HepG2 (cell line): ENCODE data around the gene PRMT7. TPM values are rescaled to one million over a fixed set of nuclear protein-coding genes. Genes with fewer than 3 reads are reported as not detected.

Experiments used
- AGO1 ChIP-seq: fragments of 200-400 bp; formaldehyde crosslinking; IDR thresholded peaks from 2 replicates; pipeline ENCODE4 v1.6.1; 2017; ENCODE audit warnings: mild to moderate bottlenecking, low read depth, low read length, moderate library complexity; ENCODE audit not compliant: poor library complexity, severe bottlenecking
- FOXA1 ChIP-seq, 2 experiments: fragments of 450-650 bp in 1 of 2; sonication (generic) in 1 of 2; formaldehyde crosslinking in 1 of 2; IDR thresholded peaks; 2 replicates each; pipeline versions ENCODE4 v1.4.0 to v1.6.1; 2016 to 2020; ENCODE audit warnings: missing genetic modification reagents in 1 of 2
- FOXC1 ChIP-seq: sonication (generic); formaldehyde crosslinking; IDR thresholded peaks from 2 replicates; pipeline ENCODE4 v1.8.0; 2022; ENCODE audit warnings: mild to moderate bottlenecking, missing genetic modification reagents, borderline replicate concordance
- GABPA ChIP-seq, 2 experiments: IDR thresholded peaks; 2 replicates each; pipeline ENCODE4 v1.6.1; 2011 to 2016; ENCODE audit warnings: low read depth in 2 of 2, low read length in 1 of 2, missing biosample characterization in 1 of 2, missing genetic modification characterization in 1 of 2
- HCFC1 ChIP-seq: fragments of 150-350 bp; IDR thresholded peaks from 2 replicates; pipeline ENCODE4 v1.6.1; 2014; ENCODE audit warnings: low read depth, low read length
- MBD4 ChIP-seq: IDR thresholded peaks from 2 replicates; pipeline ENCODE4 v1.6.1; 2012; ENCODE audit warnings: low read length, inconsistent platforms, borderline replicate concordance
- NR3C1 ChIP-seq: sonication (generic); formaldehyde crosslinking; IDR thresholded peaks from 2 replicates; pipeline ENCODE4 v1.4.0; 2020; ENCODE audit warnings: missing genetic modification reagents
- PPARG ChIP-seq: conservative IDR thresholded peaks from 2 replicates; pipeline ENCODE4 v1.6.1; 2016; ENCODE audit warnings: missing biosample characterization, missing genetic modification reagents
- STAT6 ChIP-seq: sonication (generic); formaldehyde crosslinking; IDR thresholded peaks from 2 replicates; pipeline ENCODE4 v1.4.0; 2020; ENCODE audit warnings: missing genetic modification reagents, mild to moderate bottlenecking, borderline replicate concordance
- ZBTB37 ChIP-seq: sonication (generic); formaldehyde crosslinking; IDR thresholded peaks from 2 replicates; pipeline ENCODE4 v1.4.0; 2020; ENCODE audit warnings: mild to moderate bottlenecking, missing genetic modification reagents
- ZEB1 ChIP-seq: IDR thresholded peaks from 2 replicates; pipeline ENCODE4 v1.6.1; 2012; ENCODE audit warnings: mild to moderate bottlenecking, low read depth, inconsistent platforms; ENCODE audit not compliant: insufficient replicate concordance
- ZFP41 ChIP-seq: sonication (generic); formaldehyde crosslinking; IDR thresholded peaks from 2 replicates; pipeline ENCODE4 v1.4.0; 2020; ENCODE audit warnings: mild to moderate bottlenecking, missing genetic modification reagents, borderline replicate concordance
- ZZZ3 ChIP-seq: sonication (generic); formaldehyde crosslinking; IDR thresholded peaks from 2 replicates; pipeline ENCODE4 v1.4.0; 2020; ENCODE audit warnings: missing genetic modification reagents, mild to moderate bottlenecking, borderline replicate concordance
- polyA plus RNA-seq, 8 experiments: library from polyadenylated mRNA; depleted of rRNA in 3 of 8; stranded (reverse) in 7 of 8; unstranded in 1 of 8; fragments of >200 nt; fragmentation: Illumina TruSeq in 4 of 8; extraction: Trizol in 4 of 8; gene quantifications; 2 replicates each; pipeline versions ENCODE4 v1.2.1 to v1.2.3, GENCODE V29; 2011 to 2016; ENCODE audit warnings: low read depth in 4 of 8, missing spikeins in 1 of 8, mixed read lengths in 1 of 8; ENCODE audit not compliant: insufficient read depth in 1 of 8
- total RNA-seq, 5 experiments: library from RNA; depleted of rRNA; stranded (reverse); fragments of >200 nt; fragmentation: Illumina TruSeq; extraction: Trizol; gene quantifications; 2 replicates each; pipeline ENCODE4 v1.2.3, GENCODE V29; 2016; ENCODE audit warnings: low read depth in 1 of 5
- TF ChIP-seq, protein P1 (sequence below): IDR thresholded peaks from 2 replicates; pipeline ENCODE4 v1.4.0; 2020; ENCODE audit warnings: mild to moderate bottlenecking, missing genetic modification reagents
- TF ChIP-seq, protein P2 (sequence below): sonication (generic); formaldehyde crosslinking; IDR thresholded peaks from 2 replicates; pipeline ENCODE4 v1.8.1; 2022; ENCODE audit warnings: mild to moderate bottlenecking, missing genetic modification reagents
- TF ChIP-seq, protein P3 (sequence below): sonication (generic); formaldehyde crosslinking; IDR thresholded peaks from 2 replicates; pipeline ENCODE4 v1.4.0; 2020; ENCODE audit warnings: mild to moderate bottlenecking, missing genetic modification reagents

PRMT7 gene
- total and polyA plus RNA-seq, 2 of the 13 experiments (the other 11 are each of a cell fraction or from before 2014, with no cell fraction given), result 47.5 to 55.0 TPM

DNA sequence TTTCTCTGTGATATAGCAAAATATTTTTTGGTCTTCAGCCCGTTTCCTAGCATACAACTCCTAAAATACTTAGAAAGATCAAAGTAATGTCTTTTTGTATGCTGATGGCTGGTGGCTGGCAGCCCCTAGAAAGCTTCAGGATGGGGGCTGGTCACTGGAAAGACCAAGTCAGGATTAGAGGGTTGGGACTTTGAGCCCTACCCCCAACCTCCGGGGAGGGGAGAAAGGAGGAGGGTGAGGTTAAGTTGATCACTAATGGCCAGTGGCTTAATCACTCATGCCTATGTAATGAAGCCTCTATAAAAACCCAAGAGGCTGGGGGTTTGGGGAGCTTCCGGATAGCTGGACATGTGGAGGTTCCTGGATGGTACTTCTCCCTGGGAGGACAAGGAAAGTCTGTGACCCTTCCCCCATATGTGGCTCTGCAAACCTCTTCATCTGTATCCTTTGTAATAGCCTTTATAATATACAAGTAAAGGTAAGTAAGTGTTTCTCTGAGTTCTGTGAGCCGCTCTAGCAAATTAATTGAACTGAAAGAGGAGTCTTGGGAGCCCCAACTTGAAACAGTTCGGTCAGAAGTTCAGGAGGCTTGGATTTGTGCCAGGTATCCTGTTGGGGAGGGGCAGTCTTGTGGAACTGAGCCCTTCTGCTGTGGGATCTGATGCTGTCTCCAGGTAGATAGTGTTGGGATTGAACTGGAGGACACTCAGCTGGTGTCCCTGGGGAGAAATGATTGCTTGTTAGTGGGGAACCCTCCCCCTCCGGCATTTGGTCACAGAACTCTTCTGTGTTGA lies 43.0 kb upstream of the PRMT7 start (continued):
- TF ChIP-seq AGO1 (no peak), ZZZ3 (CRISPR knock-in tag) (no peak), STAT6 (no peak), PPARG (CRISPR knock-in tag) (0 out of 2 replicates have a peak, but pooled peaks have one; percentile 44), ZEB1 (no peak), ZBTB37 (CRISPR knock-in tag) (no peak), MBD4 (no peak), GABPA (IDR thresholded peaks at IDR 0.05; ENCODE audit: low read depth, low read length) (no peak), GABPA (CRISPR knock-in tag; IDR thresholded peaks at IDR 0.05; ENCODE audit: low read depth) (no peak), FOXA1 (IDR thresholded peaks at IDR 0.05) (no peak), FOXA1 (CRISPR knock-in tag; IDR thresholded peaks at IDR 0.05) (no peak), HCFC1 (no peak), ZFP41 (no peak), FOXC1 (CRISPR knock-in tag) (no peak), NR3C1 (CRISPR knock-in tag) (no peak)
- TF ChIP-seq, protein P1, sequence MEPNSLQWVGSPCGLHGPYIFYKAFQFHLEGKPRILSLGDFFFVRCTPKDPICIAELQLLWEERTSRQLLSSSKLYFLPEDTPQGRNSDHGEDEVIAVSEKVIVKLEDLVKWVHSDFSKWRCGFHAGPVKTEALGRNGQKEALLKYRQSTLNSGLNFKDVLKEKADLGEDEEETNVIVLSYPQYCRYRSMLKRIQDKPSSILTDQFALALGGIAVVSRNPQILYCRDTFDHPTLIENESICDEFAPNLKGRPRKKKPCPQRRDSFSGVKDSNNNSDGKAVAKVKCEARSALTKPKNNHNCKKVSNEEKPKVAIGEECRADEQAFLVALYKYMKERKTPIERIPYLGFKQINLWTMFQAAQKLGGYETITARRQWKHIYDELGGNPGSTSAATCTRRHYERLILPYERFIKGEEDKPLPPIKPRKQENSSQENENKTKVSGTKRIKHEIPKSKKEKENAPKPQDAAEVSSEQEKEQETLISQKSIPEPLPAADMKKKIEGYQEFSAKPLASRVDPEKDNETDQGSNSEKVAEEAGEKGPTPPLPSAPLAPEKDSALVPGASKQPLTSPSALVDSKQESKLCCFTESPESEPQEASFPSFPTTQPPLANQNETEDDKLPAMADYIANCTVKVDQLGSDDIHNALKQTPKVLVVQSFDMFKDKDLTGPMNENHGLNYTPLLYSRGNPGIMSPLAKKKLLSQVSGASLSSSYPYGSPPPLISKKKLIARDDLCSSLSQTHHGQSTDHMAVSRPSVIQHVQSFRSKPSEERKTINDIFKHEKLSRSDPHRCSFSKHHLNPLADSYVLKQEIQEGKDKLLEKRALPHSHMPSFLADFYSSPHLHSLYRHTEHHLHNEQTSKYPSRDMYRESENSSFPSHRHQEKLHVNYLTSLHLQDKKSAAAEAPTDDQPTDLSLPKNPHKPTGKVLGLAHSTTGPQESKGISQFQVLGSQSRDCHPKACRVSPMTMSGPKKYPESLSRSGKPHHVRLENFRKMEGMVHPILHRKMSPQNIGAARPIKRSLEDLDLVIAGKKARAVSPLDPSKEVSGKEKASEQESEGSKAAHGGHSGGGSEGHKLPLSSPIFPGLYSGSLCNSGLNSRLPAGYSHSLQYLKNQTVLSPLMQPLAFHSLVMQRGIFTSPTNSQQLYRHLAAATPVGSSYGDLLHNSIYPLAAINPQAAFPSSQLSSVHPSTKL, result 0 out of 2 replicates have a peak, but pooled peaks have one; percentile 7
- TF ChIP-seq, protein P2, sequence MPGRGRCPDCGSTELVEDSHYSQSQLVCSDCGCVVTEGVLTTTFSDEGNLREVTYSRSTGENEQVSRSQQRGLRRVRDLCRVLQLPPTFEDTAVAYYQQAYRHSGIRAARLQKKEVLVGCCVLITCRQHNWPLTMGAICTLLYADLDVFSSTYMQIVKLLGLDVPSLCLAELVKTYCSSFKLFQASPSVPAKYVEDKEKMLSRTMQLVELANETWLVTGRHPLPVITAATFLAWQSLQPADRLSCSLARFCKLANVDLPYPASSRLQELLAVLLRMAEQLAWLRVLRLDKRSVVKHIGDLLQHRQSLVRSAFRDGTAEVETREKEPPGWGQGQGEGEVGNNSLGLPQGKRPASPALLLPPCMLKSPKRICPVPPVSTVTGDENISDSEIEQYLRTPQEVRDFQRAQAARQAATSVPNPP (CRISPR knock-in tag), result no peak
- TF ChIP-seq, protein P3, sequence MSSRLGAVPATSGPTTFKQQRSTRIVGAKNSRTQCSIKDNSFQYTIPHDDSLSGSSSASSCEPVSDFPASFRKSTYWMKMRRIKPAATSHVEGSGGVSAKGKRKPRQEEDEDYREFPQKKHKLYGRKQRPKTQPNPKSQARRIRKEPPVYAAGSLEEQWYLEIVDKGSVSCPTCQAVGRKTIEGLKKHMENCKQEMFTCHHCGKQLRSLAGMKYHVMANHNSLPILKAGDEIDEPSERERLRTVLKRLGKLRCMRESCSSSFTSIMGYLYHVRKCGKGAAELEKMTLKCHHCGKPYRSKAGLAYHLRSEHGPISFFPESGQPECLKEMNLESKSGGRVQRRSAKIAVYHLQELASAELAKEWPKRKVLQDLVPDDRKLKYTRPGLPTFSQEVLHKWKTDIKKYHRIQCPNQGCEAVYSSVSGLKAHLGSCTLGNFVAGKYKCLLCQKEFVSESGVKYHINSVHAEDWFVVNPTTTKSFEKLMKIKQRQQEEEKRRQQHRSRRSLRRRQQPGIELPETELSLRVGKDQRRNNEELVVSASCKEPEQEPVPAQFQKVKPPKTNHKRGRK (CRISPR knock-in tag), result no peak
